CD4-positive, alpha-beta T cell (primary cell): ENCODE data around the gene SAYSD1. TPM values are rescaled to one million over a fixed set of nuclear protein-coding genes. Genes with fewer than 3 reads are reported as not detected.

ENCODE experiments used
- ATAC-seq: fragments of 200-7000 bp; cut with Tn5 transposase; one replicate; pipeline ENCODE4 v1.10.0; 2022; ENCODE audit warnings: mild to moderate bottlenecking; ENCODE audit not compliant: poor library complexity
- CTCF ChIA-PET: fragments of 350-600 bp; sonication (Branson Sonifier 250); formaldehyde crosslinking; loops from one replicate; lab custom pipeline; 2021; ENCODE audit warnings: antibody characterized with exemption, inconsistent platforms; lab: Charles Lee
- POLR2A ChIA-PET: fragments of 350-600 bp; sonication (Branson Sonifier 250); formaldehyde crosslinking; loops from one replicate; lab custom pipeline; 2021; ENCODE audit warnings: antibody characterized with exemption, inconsistent platforms; lab: Charles Lee
- DNase-seq, 14 experiments: peaks; one replicate each; pipeline ENCODE4 v3.0.0-alpha.2; 2013 to 2020; ENCODE audit warnings: mixed read lengths in 2 of 14
- H3K27ac ChIP-seq, 2 donors: one replicate each; pipeline versions ENCODE4 v1.5.1 to v1.7.0; 2013; ENCODE audit warnings: low read length in 2 of 2, low read depth in 1 of 2, mild to moderate bottlenecking in 1 of 2
- H3K27me3 ChIP-seq, 2 experiments: 1 replicate in 1 of 2; 2 replicates in 1 of 2; pipeline versions ENCODE4 v1.6.1 to v1.7.0; 2013; ENCODE audit warnings: low read length in 2 of 2, control low read depth in 1 of 2, mild to moderate bottlenecking in 1 of 2, moderate library complexity in 1 of 2; ENCODE audit not compliant: insufficient read depth in 2 of 2, control insufficient read depth in 1 of 2
- H3K36me3 ChIP-seq: one replicate; pipeline ENCODE4 v1.6.1; 2013; ENCODE audit warnings: low read length, control low read depth; ENCODE audit not compliant: insufficient read depth
- H3K4me1 ChIP-seq: one replicate; pipeline ENCODE4 v1.6.1; 2013; ENCODE audit warnings: low read length, control low read depth; ENCODE audit not compliant: insufficient read depth
- H3K4me3 ChIP-seq: one replicate; pipeline ENCODE4 v1.5.1; 2013; ENCODE audit warnings: mild to moderate bottlenecking, low read length, moderate library complexity
- H3K9me3 ChIP-seq, 2 experiments: 1 replicate in 1 of 2; 2 replicates in 1 of 2; pipeline versions ENCODE4 v1.6.1 to v1.7.0; 2013; ENCODE audit warnings: low read length in 2 of 2, mild to moderate bottlenecking in 2 of 2, control low read depth in 1 of 2, moderate library complexity in 1 of 2; ENCODE audit not compliant: control insufficient read depth in 1 of 2, insufficient read depth in 1 of 2
- H3K27ac Mint-ChIP-seq: one replicate; pipeline ENCODE4 v1.8.0; 2020; ENCODE audit warnings: mixed read lengths
- H3K27me3 Mint-ChIP-seq: one replicate; pipeline ENCODE4 v1.8.0; 2021; ENCODE audit warnings: mixed read lengths
- H3K36me3 Mint-ChIP-seq: one replicate; pipeline ENCODE4 v1.8.0; 2021; ENCODE audit warnings: low read depth, mixed read lengths
- H3K4me1 Mint-ChIP-seq: one replicate; pipeline ENCODE4 v1.8.0; 2021; ENCODE audit warnings: low read depth, mixed read lengths
- H3K4me3 Mint-ChIP-seq: one replicate; pipeline ENCODE4 v1.8.0; 2020; ENCODE audit warnings: mild to moderate bottlenecking, mixed read lengths
- H3K9me3 Mint-ChIP-seq: one replicate; pipeline ENCODE4 v1.8.0; 2020; ENCODE audit warnings: mixed read lengths
- CTCF ChIP-seq: fragments of 200-600 bp; IDR thresholded peaks from one replicate; pipeline ENCODE4 v1.8.0; 2022; ENCODE audit warnings: antibody characterized with exemption, mild to moderate bottlenecking
- intact Hi-C, 2 experiments: fragments of 100-400 bp; cut with DNase I in 1 of 2; cut with micrococcal nuclease in 1 of 2; formaldehyde crosslinking; loops; one replicate each; pipeline versions ENCODE4 v1.15.1 to v1.9.0; 2023 to 2025; cut with DNase I, micrococcal nuclease
- total RNA-seq, 174 experiments: library from RNA in 2 of 174; stranded (reverse) in 2 of 174; gene quantifications; one replicate each; pipeline ENCODE4 v1.2.3 and lab custom pipeline; 2021 to 2026

Gene SAYSD1
- total RNA-seq, 2 experiments from 2014 or later, result 18.7 to 21.3 TPM

DNA sequence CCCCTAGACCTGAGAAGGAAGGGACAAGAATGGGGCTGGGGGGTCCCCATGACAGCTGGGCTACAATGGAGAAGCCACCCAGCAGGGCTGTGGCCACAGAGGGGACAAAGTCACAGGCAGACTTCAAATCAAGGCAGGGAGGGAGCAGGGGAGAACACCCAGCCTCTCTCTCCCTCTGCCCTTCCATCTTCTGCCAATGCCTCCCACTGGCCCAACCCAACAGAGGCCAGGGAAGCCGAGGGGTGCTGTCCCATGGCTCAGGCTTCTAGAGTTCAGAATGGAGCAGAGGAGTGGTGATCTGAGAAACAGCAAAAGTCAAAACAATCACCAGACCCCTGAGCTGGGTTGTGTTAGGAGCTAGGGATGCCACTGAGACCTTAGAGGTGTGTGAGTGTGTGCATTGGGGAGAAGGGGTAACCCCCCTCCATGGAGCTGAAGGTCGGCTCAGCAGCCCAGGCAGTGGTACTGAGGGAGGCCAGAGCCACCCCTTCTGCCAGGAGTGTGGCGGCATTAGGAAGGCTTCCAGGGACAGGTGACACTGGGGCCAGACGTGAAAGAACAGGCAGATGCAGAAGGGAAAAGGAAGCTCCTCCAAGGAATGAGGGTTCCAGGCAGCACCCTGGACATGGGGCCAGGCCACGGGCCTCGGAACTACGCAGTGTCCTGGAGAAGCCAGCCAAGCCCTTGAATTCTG lies 54.4 kb downstream of the SAYSD1 start:
- H3K27me3 Mint-ChIP-seq, result peaks cover 13% of the 10 kb centered on the region
- Histone ChIP-seq H3K27ac (no peak overlapping the region), H3K27me3 (no peaks in the 10 kb centered on the region), H3K36me3 (no peaks in the 10 kb centered on the region), H3K4me1 (no peaks in the 10 kb centered on the region), H3K9me3 (no peaks in the 10 kb centered on the region), H3K4me3 (no peak overlapping the region)
- no peaks in the 10 kb centered on the region for H3K4me1 Mint-ChIP-seq
- intact Hi-C loops, result no loop called here
- ATAC-seq, result no peak
- no peak overlapping the region for H3K27ac Mint-ChIP-seq
- POLR2A ChIA-PET, result no interaction called here
- DNase-seq, result no peak
- H3K4me3 Mint-ChIP-seq, result no peak overlapping the region
- CTCF ChIA-PET, result no interaction called here
- no peaks in the 10 kb centered on the region for H3K9me3 Mint-ChIP-seq
- no peaks in the 10 kb centered on the region for H3K36me3 Mint-ChIP-seq
- TF ChIP-seq CTCF, result no peak

DNA sequence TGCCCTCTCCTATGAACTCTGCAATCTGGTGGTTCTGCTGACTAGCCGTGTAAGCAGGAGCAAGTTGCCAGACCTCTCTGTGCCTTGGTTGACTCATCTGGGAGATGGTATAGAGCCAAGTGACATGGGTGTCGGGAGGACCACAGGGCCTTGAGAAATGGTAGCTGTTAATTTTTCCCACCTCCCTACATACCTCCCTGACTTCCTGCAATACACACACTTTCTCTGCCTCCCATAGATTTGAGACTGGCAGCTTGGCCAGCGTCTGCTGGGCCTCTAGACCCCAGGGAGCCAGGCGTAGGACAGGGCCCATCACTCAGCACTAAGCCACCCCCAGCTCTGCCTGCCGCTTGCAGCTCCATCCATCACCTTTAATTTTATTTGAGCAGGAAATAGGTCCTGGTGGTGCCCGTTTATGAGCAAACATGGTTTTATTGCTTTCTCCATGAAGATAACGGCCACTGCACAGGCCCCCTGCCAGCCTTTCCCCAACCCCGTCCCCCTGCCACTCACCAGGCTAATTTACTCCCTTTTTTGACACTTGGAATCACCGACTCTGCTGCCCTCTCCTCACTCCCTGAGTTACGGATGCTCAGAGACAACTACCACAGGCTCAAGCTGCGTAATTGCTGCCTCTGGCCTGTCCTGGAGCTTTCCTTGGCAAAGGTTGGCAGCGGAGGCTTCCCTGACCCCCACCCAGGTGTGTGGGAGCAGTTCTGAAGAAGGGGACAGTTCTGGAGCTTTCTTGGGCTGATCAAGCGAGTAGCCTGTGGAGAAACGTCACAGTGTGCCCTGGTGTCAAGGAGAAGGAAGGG lies 55.3 kb downstream of the SAYSD1 start:
- H3K4me1 Mint-ChIP-seq, result no peaks in the 10 kb centered on the region
- ChIA-PET POLR2A (no interaction called here), CTCF (no interaction called here)
- Histone ChIP-seq H3K36me3 (no peaks in the 10 kb centered on the region), H3K27ac (no peak overlapping the region), H3K27me3 (no peaks in the 10 kb centered on the region), H3K4me1 (no peaks in the 10 kb centered on the region), H3K9me3 (no peaks in the 10 kb centered on the region), H3K4me3 (no peak overlapping the region)
- TF ChIP-seq CTCF, result no peak
- intact Hi-C loops, result no loop called here
- H3K27me3 Mint-ChIP-seq, result peaks cover 13% of the 10 kb centered on the region
- H3K36me3 Mint-ChIP-seq, result no peaks in the 10 kb centered on the region
- H3K4me3 Mint-ChIP-seq, result no peak overlapping the region
- ATAC-seq (no peak), DNase-seq (no peak)
- no peak overlapping the region for H3K27ac Mint-ChIP-seq
- H3K9me3 Mint-ChIP-seq, result no peaks in the 10 kb centered on the region

- Mint-ChIP-seq H3K4me1 (no peaks in the 10 kb centered on the region), H3K27ac (no peak overlapping the region), H3K9me3 (no peaks in the 10 kb centered on the region), H3K36me3 (no peaks in the 10 kb centered on the region), H3K4me3 (no peak overlapping the region), H3K27me3 (peaks cover 13% of the 10 kb centered on the region)
- Histone ChIP-seq H3K27me3 (no peaks in the 10 kb centered on the region), H3K4me3 (no peak overlapping the region), H3K36me3 (no peaks in the 10 kb centered on the region), H3K27ac (no peak overlapping the region), H3K9me3 (no peaks in the 10 kb centered on the region), H3K4me1 (no peaks in the 10 kb centered on the region)
- ATAC-seq, result no peak
- CTCF ChIA-PET, result no interaction called here
- no peak for DNase-seq
- intact Hi-C loops, result no loop called here
- TF ChIP-seq CTCF, result no peak
- POLR2A ChIA-PET, result no interaction called here
These were observed 56.4 kb downstream of the SAYSD1 start for GRCh38 chr6:39058471-39059147.
